H1 (cell line): ENCODE results near the gene SIK2.

ENCODE experiments used
- BRCA1 ChIP-seq: IDR thresholded peaks from 2 replicates; pipeline ENCODE4 v1.6.1; 2012; ENCODE audit warnings: low read depth, low read length, improper control_type of control experiment
- CTCF ChIP-seq, 3 experiments: IDR thresholded peaks; 1 replicate in 2 of 3; 2 replicates in 1 of 3; pipeline versions ENCODE4 v1.5.1 to v1.6.1; 2011; ENCODE audit warnings: low read length in 3 of 3, mild to moderate bottlenecking in 3 of 3, inconsistent platforms in 2 of 3, low read depth in 1 of 3, moderate library complexity in 1 of 3; ENCODE audit not compliant: insufficient read depth in 1 of 3; ENCODE audit errors: control extremely low read depth in 1 of 3
- E2F6 ChIP-seq: IDR thresholded peaks from 2 replicates; pipeline ENCODE4 v1.6.1; 2012; ENCODE audit warnings: inconsistent platforms
- GTF2F1 ChIP-seq: IDR thresholded peaks from 2 replicates; pipeline ENCODE4 v1.6.1; 2012; ENCODE audit warnings: low read depth, low read length, improper control_type of control experiment, borderline replicate concordance
- KDM1A ChIP-seq: fragments of 200-600, 300-600 bp; sonication (generic); IDR thresholded peaks from 2 replicates; pipeline ENCODE4 v1.7.1; 2016; ENCODE audit warnings: mild to moderate bottlenecking, low read length, borderline replicate concordance
- POLR2A ChIP-seq, 2 experiments: IDR thresholded peaks; 1 replicate in 1 of 2; 2 replicates in 1 of 2; pipeline ENCODE4 v1.6.1; 2011; ENCODE audit warnings: low read depth in 2 of 2, low read length in 2 of 2, mild to moderate bottlenecking in 2 of 2; ENCODE audit errors: control extremely low read depth in 1 of 2
- SIN3A ChIP-seq, 2 experiments: IDR thresholded peaks in 1 of 2; conservative IDR thresholded peaks in 1 of 2; 2 replicates each; pipeline ENCODE4 v1.6.1; 2011 to 2012; ENCODE audit warnings: low read length in 2 of 2, improper control_type of control experiment in 1 of 2, low read depth in 1 of 2, mild to moderate bottlenecking in 1 of 2

- TF ChIP-seq KDM1A, result no peak
- TF ChIP-seq BRCA1, result no peak
- TF ChIP-seq POLR2A (IDR thresholded peaks at IDR 0.05; ENCODE audit: control extremely low read depth in 1 of 2, low read depth in 2 of 2, low read length in 2 of 2), result no peak
- no peak for TF ChIP-seq E2F6
- no peak for TF ChIP-seq SIN3A (conservative IDR thresholded peaks at IDR 0.05 in 1 of 2, IDR thresholded peaks at IDR 0.05 in 1 of 2; ENCODE audit: low read depth in 1 of 2, low read length in 2 of 2)
- no peak for TF ChIP-seq CTCF (IDR thresholded peaks at IDR 0.05; ENCODE audit: control extremely low read depth in 1 of 3, insufficient read depth in 1 of 3, low read depth in 1 of 3, low read length in 3 of 3)
- TF ChIP-seq GTF2F1, result no peak
These were observed 162.4 kb downstream of the SIK2 start for GRCh38 chr11:111764621-111765020.
